SK-N-SH (cell line): Measurements from ENCODE around the gene FHIP1B. TPM values are rescaled to one million over a fixed set of nuclear protein-coding genes. Genes with fewer than 3 reads are reported as not detected.

Source experiments
- CTCF ChIA-PET: fragments of 300-600, 350-600 bp; formaldehyde crosslinking; extraction: SDS; loops from one replicate; lab custom pipeline; 2021; lab: Yijun Ruan, JAX
- POLR2A ChIA-PET: fragments of 350-600 bp; sonication (Branson Sonifier 250); formaldehyde crosslinking; extraction: SDS; loops from one replicate; lab custom pipeline; 2020; ENCODE audit warnings: antibody characterized with exemption, inconsistent platforms; lab: Yijun Ruan, JAX
- DNase-seq: peaks from one replicate; pipeline ENCODE4 v3.0.0; 2012
- H2AFZ ChIP-seq: fragments of 200-600 bp; sonication (generic); 2 replicates; pipeline ENCODE4 v1.8.1; 2016; ENCODE audit warnings: antibody characterized with exemption, mild to moderate bottlenecking, low read depth
- H3F3A ChIP-seq: fragments of 200-600 bp; sonication (generic); replicated peaks from 2 replicates; pipeline ENCODE3; 2016; ENCODE audit warnings: antibody characterized with exemption, mild to moderate bottlenecking; ENCODE audit not compliant: insufficient read depth
- H3K27ac ChIP-seq, 2 experiments: fragments of 200-500 bp in 1 of 2; fragments of 200-600 bp in 1 of 2; sonication (Bioruptor generic) in 1 of 2; sonication (generic), shearing (Covaris generic) in 1 of 2; 2 replicates each; pipeline versions ENCODE4 v1.5.1 to v1.6.1; 2014 to 2016; ENCODE audit warnings: low read depth in 2 of 2, inconsistent platforms in 1 of 2, low read length in 1 of 2, mild to moderate bottlenecking in 1 of 2, mixed read lengths in 1 of 2
- H3K27me3 ChIP-seq: fragments of 200-600 bp; sonication (generic), shearing (Covaris generic); 2 replicates; pipeline ENCODE4 v1.6.1; 2016; ENCODE audit warnings: mixed run types; ENCODE audit not compliant: insufficient read depth
- H3K36me3 ChIP-seq, 2 experiments: fragments of 200-500 bp in 1 of 2; fragments of 200-600 bp in 1 of 2; sonication (Bioruptor generic) in 1 of 2; sonication (generic) in 1 of 2; replicated peaks in 1 of 2; 2 replicates each; pipeline versions ENCODE3 to v1.5.1; 2014 to 2016; ENCODE audit warnings: low read length in 1 of 2, mild to moderate bottlenecking in 1 of 2; ENCODE audit not compliant: insufficient read depth in 2 of 2, control insufficient read depth in 1 of 2
- H3K4me1 ChIP-seq, 2 experiments: fragments of 200-500 bp in 1 of 2; fragments of 200-600 bp in 1 of 2; sonication (Bioruptor generic) in 1 of 2; sonication (generic), shearing (Covaris generic) in 1 of 2; 2 replicates each; pipeline versions ENCODE4 v1.5.1 to v1.6.1; 2014 to 2016; ENCODE audit warnings: low read depth in 1 of 2, low read length in 1 of 2, mixed run types in 1 of 2; ENCODE audit not compliant: insufficient read depth in 2 of 2, control insufficient read depth in 1 of 2
- H3K4me2 ChIP-seq: fragments of 200-600 bp; sonication (generic), shearing (Covaris generic); 2 replicates; pipeline ENCODE4 v1.6.1; 2017; ENCODE audit warnings: mixed run types
- H3K4me3 ChIP-seq, 2 experiments: fragments of 200-500 bp in 1 of 2; fragments of 200-600 bp in 1 of 2; sonication (Bioruptor generic) in 1 of 2; sonication (generic), shearing (Covaris generic) in 1 of 2; 2 replicates each; pipeline versions ENCODE4 v1.5.1 to v1.8.1; 2014 to 2016; ENCODE audit warnings: low read depth in 2 of 2, inconsistent platforms in 1 of 2, low read length in 1 of 2, mild to moderate bottlenecking in 1 of 2, mixed read lengths in 1 of 2, moderate library complexity in 1 of 2
- H3K79me2 ChIP-seq: fragments of 200-600 bp; sonication (generic); 2 replicates; pipeline ENCODE4 v1.8.1; 2017; ENCODE audit warnings: mild to moderate bottlenecking; ENCODE audit not compliant: insufficient read depth
- H3K9ac ChIP-seq: fragments of 200-600 bp; sonication (generic); 2 replicates; pipeline ENCODE4 v1.6.1; 2017; ENCODE audit warnings: mixed run types
- H3K9me2 ChIP-seq: fragments of 200-600 bp; sonication (generic); 2 replicates; pipeline ENCODE4 v1.6.1; 2017; ENCODE audit warnings: mixed run types
- H3K9me3 ChIP-seq: fragments of 200-600 bp; sonication (generic); 2 replicates; pipeline ENCODE4 v1.6.1; 2017; ENCODE audit warnings: mixed run types, mild to moderate bottlenecking, moderate library complexity
- H4K20me1 ChIP-seq: fragments of 200-600 bp; sonication (generic); 2 replicates; pipeline ENCODE4 v1.6.1; 2017; ENCODE audit warnings: mild to moderate bottlenecking, mixed run types; ENCODE audit not compliant: insufficient read depth
- CHD2 ChIP-seq: fragments of 150-350 bp; IDR thresholded peaks from 2 replicates; pipeline ENCODE4 v1.6.1; 2018; ENCODE audit warnings: low read length; ENCODE audit not compliant: partially characterized antibody
- ELF1 ChIP-seq: IDR thresholded peaks from 2 replicates; pipeline ENCODE4 v1.4.0; 2012
- FOSL2 ChIP-seq: IDR thresholded peaks from 2 replicates; pipeline ENCODE4 v1.4.0; 2012; ENCODE audit warnings: low read depth, mild to moderate bottlenecking, moderate library complexity, borderline replicate concordance
- JUND ChIP-seq: IDR thresholded peaks from 2 replicates; pipeline ENCODE4 v1.4.0; 2012
- NFIC ChIP-seq: IDR thresholded peaks from 2 replicates; pipeline ENCODE4 v1.4.0; 2012; ENCODE audit warnings: borderline replicate concordance
- RXRA ChIP-seq: IDR thresholded peaks from 2 replicates; pipeline ENCODE4 v1.4.0; 2012; ENCODE audit warnings: low read depth, mild to moderate bottlenecking, borderline replicate concordance
- SMC3 ChIP-seq: IDR thresholded peaks from 2 replicates; pipeline ENCODE4 v1.6.1; 2012; ENCODE audit warnings: low read depth, low read length, improper control_type of control experiment
- TAF1 ChIP-seq: IDR thresholded peaks from 2 replicates; pipeline ENCODE4 v1.6.1; 2012; ENCODE audit warnings: low read depth, mild to moderate bottlenecking, low read length, moderate library complexity, borderline replicate concordance
- TCF12 ChIP-seq: IDR thresholded peaks from 2 replicates; pipeline ENCODE4 v1.4.0; 2012
- WGBS: methylation state at CpG from one replicate; pipeline ENCODE4 v1.1.6; 2017; ENCODE audit warnings: low lambda C conversion rate; 5-methylcytosine and 5-hydroxymethylcytosine counted together
- polyA plus RNA-seq, 3 experiments: library from polyadenylated mRNA; depleted of rRNA; stranded (reverse); fragments of >200 nt; gene quantifications; 2 replicates each; pipeline ENCODE4 v1.2.3, GENCODE V29; 2012
- TF ChIP-seq, protein P1 (sequence below): IDR thresholded peaks from 2 replicates; pipeline ENCODE4 v1.6.1; 2012; ENCODE audit warnings: mild to moderate bottlenecking, low read depth, low read length, moderate library complexity
- TF ChIP-seq, protein P2 (sequence below): IDR thresholded peaks from 2 replicates; pipeline ENCODE4 v1.4.0; 2012; ENCODE audit warnings: low read depth, borderline replicate concordance
- TF ChIP-seq, protein P3 (sequence below): IDR thresholded peaks from 2 replicates; pipeline ENCODE4 v1.4.0; 2012; ENCODE audit warnings: low read depth, borderline replicate concordance
- TF ChIP-seq, protein P4 (sequence below): fragments of 200-600 bp; sonication (generic); IDR thresholded peaks from 2 replicates; pipeline ENCODE4 v1.6.1; 2017; ENCODE audit warnings: antibody characterized with exemption, mild to moderate bottlenecking, moderate library complexity

Gene FHIP1B
- polyA plus RNA-seq, 1 of the 3 experiments (the other 2 are of a cell fraction) = 26.3 TPM

DNA sequence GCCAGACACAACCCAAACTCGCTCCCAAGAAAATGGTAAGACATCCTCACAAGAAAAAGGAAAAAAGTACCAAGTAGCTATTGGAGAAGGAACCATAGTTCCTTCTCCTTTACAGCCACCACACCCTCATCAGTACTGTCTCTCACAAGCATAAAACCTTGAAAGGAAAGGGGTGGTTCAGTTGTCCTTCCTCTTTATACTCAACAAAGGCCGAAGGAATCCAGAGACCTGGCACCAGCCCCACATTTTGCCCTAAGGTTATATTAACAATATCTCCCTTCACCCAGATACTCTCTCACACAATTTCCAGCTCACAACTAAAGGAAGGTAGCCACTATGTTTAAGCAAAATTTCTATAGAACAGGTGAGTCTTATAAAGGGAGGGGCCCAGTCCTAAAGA, 8.5 kb downstream of the FHIP1B start:
- Histone ChIP-seq H3K9me2 (no peaks in the 10 kb centered on the region), H3K79me2 (peaks cover 44% of the 10 kb centered on the region), H3K4me1 (no peaks in the 10 kb centered on the region), H2AFZ (no peak overlapping the region), H3K9ac (no peak overlapping the region), H3K27ac (no peak overlapping the region), H3K36me3 (peaks cover 8 to 38% of the 10 kb centered on the region in 2 experiments), H3K9me3 (no peaks in the 10 kb centered on the region), H4K20me1 (peaks cover 29% of the 10 kb centered on the region; the same call in 1 of the 2 replicates), H3K4me2 (no peak overlapping the region), H3K27me3 (no peaks in the 10 kb centered on the region), H3F3A (no peaks in the 10 kb centered on the region), H3K4me3 (no peak overlapping the region)
- ChIA-PET CTCF (no interaction called here), POLR2A (no interaction called here)
- no peak for DNase-seq
- no peak for TF ChIP-seq TAF1
- WGBS = 93% methylated on average over 2 of the region's 2 CpGs

DNA sequence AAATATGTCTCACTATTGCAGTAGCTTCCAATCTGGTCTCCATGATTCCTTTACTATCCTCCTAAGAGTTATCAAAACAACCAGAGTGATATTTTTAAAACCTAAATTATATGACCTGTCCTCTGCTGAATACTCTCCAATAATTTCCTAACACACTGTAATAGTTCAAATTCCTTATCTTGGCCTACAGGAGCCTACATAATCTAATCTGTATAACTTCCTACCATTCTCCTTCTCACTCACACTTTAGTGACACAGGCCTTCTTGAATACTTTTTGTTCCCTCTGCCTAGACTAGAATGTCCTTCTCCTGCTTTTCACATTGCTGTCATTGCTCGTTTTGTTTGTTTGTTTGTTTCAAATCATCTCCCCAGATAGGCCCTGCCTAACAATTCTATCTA, 9.4 kb downstream of the FHIP1B start:
- Histone ChIP-seq H3K4me1 (no peaks in the 10 kb centered on the region), H3K9me2 (no peaks in the 10 kb centered on the region), H3K9me3 (no peaks in the 10 kb centered on the region), H3K9ac (no peak overlapping the region), H3F3A (no peaks in the 10 kb centered on the region), H3K4me3 (no peak overlapping the region), H4K20me1 (peaks cover 23% of the 10 kb centered on the region; the same call in 1 of the 2 replicates), H3K36me3 (peaks cover 16 to 47% of the 10 kb centered on the region in 2 experiments), H2AFZ (no peak overlapping the region), H3K79me2 (peaks cover 37% of the 10 kb centered on the region), H3K27me3 (no peaks in the 10 kb centered on the region), H3K27ac (no peak overlapping the region), H3K4me2 (no peak overlapping the region)
- DNase-seq = no peak
- 53% methylated on average over 1 of the region's 1 CpG for WGBS
- ChIA-PET CTCF (interaction anchor here (1.1 kb wide), 1 partner anchor 12 kb away, joined by 3 read pairs; no protein-coding TSS in a partner anchor), POLR2A (interaction anchor here (0.7 kb wide), 1 partner anchor 10 kb away, joined by 4 read pairs; the partner anchor contains the start of gene FHIP1B)
- TF ChIP-seq FOSL2 (no peak), TAF1 (no peak), TCF12 (no peak), NFIC (no peak), RXRA (no peak), CHD2 (no peak), JUND (no peak), SMC3 (no peak), ELF1 (no peak)
- TF ChIP-seq, protein P1, sequence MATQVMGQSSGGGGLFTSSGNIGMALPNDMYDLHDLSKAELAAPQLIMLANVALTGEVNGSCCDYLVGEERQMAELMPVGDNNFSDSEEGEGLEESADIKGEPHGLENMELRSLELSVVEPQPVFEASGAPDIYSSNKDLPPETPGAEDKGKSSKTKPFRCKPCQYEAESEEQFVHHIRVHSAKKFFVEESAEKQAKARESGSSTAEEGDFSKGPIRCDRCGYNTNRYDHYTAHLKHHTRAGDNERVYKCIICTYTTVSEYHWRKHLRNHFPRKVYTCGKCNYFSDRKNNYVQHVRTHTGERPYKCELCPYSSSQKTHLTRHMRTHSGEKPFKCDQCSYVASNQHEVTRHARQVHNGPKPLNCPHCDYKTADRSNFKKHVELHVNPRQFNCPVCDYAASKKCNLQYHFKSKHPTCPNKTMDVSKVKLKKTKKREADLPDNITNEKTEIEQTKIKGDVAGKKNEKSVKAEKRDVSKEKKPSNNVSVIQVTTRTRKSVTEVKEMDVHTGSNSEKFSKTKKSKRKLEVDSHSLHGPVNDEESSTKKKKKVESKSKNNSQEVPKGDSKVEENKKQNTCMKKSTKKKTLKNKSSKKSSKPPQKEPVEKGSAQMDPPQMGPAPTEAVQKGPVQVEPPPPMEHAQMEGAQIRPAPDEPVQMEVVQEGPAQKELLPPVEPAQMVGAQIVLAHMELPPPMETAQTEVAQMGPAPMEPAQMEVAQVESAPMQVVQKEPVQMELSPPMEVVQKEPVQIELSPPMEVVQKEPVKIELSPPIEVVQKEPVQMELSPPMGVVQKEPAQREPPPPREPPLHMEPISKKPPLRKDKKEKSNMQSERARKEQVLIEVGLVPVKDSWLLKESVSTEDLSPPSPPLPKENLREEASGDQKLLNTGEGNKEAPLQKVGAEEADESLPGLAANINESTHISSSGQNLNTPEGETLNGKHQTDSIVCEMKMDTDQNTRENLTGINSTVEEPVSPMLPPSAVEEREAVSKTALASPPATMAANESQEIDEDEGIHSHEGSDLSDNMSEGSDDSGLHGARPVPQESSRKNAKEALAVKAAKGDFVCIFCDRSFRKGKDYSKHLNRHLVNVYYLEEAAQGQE = no peak
- TF ChIP-seq, protein P2, sequence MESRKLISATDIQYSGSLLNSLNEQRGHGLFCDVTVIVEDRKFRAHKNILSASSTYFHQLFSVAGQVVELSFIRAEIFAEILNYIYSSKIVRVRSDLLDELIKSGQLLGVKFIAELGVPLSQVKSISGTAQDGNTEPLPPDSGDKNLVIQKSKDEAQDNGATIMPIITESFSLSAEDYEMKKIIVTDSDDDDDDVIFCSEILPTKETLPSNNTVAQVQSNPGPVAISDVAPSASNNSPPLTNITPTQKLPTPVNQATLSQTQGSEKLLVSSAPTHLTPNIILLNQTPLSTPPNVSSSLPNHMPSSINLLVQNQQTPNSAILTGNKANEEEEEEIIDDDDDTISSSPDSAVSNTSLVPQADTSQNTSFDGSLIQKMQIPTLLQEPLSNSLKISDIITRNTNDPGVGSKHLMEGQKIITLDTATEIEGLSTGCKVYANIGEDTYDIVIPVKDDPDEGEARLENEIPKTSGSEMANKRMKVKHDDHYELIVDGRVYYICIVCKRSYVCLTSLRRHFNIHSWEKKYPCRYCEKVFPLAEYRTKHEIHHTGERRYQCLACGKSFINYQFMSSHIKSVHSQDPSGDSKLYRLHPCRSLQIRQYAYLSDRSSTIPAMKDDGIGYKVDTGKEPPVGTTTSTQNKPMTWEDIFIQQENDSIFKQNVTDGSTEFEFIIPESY = no peak
- TF ChIP-seq, protein P3, sequence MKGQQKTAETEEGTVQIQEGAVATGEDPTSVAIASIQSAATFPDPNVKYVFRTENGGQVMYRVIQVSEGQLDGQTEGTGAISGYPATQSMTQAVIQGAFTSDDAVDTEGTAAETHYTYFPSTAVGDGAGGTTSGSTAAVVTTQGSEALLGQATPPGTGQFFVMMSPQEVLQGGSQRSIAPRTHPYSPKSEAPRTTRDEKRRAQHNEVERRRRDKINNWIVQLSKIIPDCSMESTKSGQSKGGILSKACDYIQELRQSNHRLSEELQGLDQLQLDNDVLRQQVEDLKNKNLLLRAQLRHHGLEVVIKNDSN = no peak
- TF ChIP-seq, protein P4, sequence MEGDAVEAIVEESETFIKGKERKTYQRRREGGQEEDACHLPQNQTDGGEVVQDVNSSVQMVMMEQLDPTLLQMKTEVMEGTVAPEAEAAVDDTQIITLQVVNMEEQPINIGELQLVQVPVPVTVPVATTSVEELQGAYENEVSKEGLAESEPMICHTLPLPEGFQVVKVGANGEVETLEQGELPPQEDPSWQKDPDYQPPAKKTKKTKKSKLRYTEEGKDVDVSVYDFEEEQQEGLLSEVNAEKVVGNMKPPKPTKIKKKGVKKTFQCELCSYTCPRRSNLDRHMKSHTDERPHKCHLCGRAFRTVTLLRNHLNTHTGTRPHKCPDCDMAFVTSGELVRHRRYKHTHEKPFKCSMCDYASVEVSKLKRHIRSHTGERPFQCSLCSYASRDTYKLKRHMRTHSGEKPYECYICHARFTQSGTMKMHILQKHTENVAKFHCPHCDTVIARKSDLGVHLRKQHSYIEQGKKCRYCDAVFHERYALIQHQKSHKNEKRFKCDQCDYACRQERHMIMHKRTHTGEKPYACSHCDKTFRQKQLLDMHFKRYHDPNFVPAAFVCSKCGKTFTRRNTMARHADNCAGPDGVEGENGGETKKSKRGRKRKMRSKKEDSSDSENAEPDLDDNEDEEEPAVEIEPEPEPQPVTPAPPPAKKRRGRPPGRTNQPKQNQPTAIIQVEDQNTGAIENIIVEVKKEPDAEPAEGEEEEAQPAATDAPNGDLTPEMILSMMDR = no peak
